ENCODE data around the gene DDAH1.

DNA sequence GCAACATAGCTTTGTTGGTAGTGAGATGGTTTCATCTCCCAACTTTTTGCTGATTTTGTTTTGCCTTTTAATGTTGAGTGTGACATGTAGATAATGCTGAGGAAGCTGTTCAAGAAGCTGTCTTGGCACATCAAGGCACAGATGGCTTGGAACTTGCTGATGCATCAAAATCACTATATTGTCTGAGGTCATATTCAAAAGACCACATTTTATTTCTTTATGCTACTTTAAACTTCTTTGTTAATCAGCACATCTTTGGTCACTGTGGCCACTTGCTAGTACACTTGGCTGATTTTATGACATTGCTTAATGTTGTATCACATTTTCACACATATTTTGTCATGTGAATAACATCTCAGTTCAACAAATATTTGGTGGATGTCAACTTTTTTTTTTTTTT lies 101.4 kb downstream of the DDAH1 start:
- TF ChIP-seq, protein P1, sequence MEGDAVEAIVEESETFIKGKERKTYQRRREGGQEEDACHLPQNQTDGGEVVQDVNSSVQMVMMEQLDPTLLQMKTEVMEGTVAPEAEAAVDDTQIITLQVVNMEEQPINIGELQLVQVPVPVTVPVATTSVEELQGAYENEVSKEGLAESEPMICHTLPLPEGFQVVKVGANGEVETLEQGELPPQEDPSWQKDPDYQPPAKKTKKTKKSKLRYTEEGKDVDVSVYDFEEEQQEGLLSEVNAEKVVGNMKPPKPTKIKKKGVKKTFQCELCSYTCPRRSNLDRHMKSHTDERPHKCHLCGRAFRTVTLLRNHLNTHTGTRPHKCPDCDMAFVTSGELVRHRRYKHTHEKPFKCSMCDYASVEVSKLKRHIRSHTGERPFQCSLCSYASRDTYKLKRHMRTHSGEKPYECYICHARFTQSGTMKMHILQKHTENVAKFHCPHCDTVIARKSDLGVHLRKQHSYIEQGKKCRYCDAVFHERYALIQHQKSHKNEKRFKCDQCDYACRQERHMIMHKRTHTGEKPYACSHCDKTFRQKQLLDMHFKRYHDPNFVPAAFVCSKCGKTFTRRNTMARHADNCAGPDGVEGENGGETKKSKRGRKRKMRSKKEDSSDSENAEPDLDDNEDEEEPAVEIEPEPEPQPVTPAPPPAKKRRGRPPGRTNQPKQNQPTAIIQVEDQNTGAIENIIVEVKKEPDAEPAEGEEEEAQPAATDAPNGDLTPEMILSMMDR (IDR thresholded peaks at IDR 0.05; ENCODE audit: poor library complexity, severe bottlenecking), result no peak
- TF ChIP-seq TAF1 (IDR thresholded peaks at IDR 0.05; ENCODE audit: low read depth) (no peak), POLR2AphosphoS5 (IDR thresholded peaks at IDR 0.05) (no peak), EZH2 (IDR thresholded peaks at IDR 0.05; ENCODE audit: borderline replicate concordance, insufficient read depth, low read length, poor library complexity, severe bottlenecking) (no peak), MXI1 (conservative IDR thresholded peaks at IDR 0.05; ENCODE audit: poor library complexity, severe bottlenecking) (no peak), RAD21 (conservative IDR thresholded peaks at IDR 0.05) (no peak), EP300 (conservative IDR thresholded peaks at IDR 0.05; ENCODE audit: poor library complexity, severe bottlenecking) (no peak)

Data from neural cell (in vitro differentiated cells).